Stimulated activated CD8-positive, alpha-beta memory T cell treated with anti-CD3 and anti-CD28 coated beads, Interleukin-7, amount 100 ng/mL, for 48 hours (primary cell): ENCODE data around the gene COL5A1.

Experiments
- DNase-seq, 2 donors: peaks; one replicate each; pipeline ENCODE4 v3.0.0-alpha.2; 2020; ENCODE audit warnings: low read depth in 1 of 2; ENCODE audit errors: extremely low read depth in 1 of 2

COL5A1 gene

DNA sequence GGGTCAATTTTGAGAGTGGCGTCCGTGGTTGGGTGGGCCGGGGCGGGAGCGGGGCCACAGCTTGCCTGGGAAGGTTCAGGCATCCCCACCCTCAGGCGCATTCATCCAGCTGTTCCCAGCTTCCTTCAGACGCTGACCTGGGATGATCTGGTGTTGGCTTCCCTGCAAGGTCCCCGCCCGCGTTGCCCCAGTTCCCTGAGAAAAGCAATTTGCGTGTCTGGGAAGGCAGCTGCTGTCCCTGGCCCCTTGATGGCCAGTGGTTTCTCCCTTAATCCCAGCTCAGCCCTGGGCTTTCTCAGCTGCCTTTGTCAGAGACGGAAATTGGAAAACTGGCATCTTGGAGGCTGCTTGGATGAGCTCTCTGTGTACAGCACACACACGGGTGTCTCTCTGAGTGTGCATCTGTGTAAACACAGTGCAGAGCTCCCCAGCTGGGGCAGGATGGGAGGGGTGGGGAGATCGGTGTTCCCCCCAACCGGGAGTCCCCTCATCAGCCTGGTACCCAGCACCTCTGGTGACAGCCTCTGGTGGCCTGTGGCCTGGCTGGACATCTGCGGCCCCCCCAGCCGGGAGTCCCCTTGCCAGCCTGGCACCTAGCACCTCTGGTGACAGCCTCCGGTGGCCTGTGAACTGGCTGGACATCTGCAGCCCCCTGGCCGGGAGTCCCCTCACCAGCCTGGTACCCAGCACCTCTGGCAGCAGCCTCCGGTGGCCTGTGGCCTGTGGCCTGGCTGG is 94.0 kb downstream of the COL5A1 start:
- DNase-seq: no peak

DNA sequence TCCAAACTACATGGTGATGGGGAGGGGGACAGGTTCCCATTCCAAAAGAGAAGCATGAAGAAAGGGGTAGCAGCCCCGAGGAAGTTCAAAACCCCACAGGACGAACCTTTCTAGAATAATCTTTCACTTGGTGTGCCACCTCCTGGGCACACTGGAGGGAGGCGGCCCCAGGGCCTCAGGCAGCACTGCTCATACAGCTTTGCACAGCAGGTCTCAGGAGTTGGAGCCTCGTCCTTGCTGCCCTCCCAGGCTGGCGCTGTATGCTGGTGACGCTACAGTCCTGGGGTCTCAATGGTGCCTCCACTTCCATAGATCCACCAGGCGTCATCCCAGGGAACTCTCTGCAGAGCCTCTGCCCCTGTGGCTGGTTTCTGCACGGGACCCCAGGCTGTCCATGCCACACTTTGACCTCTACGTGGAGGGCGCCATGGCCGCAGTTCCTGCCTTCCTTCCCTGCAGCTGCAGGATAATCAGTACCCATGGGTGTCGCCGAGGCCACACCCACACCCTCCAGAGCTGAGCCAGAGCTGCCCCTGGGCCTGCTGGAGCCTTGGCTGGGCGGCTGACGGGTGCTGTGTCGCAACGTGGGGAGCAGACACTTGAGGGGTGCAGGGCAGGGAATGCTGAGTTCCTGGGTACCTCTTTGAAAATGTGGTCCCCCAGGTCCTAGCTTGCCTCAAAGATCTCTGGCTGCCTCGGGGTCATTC is 95.3 kb downstream of the COL5A1 start:
- no peak for DNase-seq

DNA sequence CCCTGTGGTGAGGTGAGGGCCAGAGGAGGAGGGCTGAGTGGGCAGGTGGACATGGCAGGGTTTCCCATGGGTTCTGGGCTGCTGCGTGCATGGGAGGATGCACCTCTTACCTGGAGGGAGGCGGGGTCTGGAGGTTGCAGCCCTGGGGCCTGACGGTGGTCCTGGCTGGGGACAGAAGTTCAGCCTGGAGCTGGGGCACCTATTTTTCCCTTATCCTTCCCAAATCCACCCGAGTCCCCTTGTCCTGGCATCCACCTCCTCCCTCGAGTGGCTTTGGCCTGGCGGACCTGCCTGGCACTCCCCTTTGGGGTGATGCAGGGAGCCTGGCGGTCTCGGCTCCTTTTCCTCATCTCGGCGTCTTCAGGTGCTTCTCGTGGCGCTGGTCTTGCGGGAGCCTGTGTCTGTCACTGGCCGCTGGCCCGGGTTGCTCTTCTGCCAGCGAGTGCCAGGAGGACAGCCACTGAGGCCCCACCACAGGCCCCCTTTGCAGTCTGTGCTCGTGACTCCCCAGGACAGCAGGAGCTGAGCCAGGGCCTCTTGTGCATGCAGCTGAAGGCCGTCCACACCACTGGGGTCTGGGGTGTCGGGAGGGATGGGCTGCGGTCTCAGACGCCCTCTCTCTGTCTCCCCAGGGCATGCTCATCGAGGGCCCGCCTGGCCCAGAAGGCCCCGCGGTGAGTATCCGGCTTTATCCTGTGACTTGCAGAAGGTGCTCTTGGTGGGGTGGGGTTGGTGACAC is 96.4 kb downstream of the COL5A1 start:
- no peak for DNase-seq

DNA sequence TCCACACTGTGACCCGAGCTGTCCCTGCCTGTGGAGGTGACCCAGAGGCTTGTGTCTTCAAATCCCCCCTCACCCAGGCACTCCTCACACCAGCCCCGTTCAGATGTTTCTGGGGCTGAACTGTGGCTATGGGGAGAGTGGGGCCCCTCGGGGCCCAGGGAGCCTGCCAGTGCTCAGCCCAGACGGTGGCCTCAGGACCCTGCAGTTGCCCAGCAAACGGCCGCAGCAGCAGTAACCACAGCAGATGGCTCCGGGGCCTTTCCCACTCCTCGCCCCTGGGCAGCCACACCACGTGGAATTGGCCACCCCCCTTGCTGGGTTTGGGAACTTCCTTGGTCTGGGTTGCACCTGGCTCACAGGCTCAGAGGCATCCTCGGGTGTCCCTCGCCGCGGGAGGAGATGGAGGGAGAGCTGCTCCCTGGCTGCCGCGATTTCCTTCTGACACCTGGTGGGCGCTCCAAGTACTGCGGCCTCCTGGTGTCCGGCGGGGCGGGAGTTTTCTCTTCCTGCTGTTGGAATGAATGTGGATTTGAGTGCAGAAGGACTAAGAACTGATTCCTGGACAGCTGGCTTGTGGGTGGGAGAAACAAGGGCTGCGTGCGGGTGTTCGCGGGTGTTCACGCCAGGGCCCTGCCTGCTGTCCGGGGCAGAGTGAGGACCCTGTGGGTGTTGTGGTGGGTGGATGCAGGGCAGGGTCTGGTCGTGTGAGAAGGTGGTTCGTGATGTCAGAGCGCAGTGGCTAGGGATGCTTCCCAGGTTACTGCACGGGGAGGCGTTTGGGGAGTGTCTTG is 97.5 kb downstream of the COL5A1 start:
- peak in 1 of 2 donors; percentile 4 for DNase-seq

DNA sequence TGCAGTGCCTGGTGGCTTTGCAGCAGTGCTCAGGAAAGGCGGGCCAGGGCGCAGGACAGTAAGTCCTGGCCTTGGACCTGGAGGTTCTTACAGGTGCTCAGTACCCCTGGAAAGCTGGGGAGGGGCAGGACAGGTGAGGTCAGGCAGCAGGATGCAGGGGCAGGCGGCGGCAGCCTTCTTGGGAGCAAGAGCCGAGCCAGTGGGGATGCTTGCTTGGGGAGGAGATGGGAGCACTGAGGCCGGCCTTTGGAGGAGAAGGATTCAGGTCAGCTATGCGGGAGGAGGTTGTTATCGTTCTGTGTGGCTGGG is 98.0 kb downstream of the COL5A1 start:
- DNase-seq: no peak

DNA sequence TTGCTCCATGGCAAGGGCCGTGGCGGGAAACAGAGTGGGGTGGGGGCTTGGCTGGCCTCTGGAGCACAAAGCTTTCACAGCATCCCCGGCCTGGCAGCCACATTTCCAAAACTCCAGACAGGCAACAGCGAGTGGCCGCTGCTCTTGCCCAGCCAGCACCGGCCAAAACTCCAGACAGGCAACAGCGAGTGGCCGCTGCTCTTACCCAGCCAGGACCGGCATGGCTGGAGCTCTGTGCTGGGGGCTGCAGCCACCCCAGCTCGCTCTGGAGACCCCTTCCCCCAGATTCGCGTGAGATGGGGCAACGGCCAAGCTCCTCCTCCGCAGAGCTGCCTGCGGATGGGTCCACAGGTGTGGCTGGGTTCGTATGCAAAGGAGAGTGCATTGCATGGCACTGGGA is 98.5 kb downstream of the COL5A1 start:
- DNase-seq: no peak

DNA sequence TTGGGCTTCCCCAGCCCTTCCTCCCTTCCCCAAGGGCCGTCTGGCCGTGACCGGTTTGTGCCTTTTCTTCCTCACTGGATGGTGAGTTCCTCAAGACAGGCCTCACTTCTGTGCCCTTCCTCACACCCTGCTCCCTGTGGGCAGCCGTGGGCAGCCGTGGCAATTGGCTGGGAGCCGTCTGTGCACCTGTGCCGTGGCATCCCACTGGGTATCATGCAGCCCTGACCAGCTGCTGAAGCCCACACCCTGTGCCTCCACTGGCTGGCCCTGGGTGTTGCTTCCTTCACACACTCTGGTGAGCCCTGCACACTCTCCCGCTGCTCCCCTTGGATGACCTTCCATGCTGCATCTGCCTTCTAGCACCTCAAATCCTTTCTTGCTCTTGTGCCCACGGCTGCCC is 100.2 kb downstream of the COL5A1 start:
- DNase-seq: no peak

DNA sequence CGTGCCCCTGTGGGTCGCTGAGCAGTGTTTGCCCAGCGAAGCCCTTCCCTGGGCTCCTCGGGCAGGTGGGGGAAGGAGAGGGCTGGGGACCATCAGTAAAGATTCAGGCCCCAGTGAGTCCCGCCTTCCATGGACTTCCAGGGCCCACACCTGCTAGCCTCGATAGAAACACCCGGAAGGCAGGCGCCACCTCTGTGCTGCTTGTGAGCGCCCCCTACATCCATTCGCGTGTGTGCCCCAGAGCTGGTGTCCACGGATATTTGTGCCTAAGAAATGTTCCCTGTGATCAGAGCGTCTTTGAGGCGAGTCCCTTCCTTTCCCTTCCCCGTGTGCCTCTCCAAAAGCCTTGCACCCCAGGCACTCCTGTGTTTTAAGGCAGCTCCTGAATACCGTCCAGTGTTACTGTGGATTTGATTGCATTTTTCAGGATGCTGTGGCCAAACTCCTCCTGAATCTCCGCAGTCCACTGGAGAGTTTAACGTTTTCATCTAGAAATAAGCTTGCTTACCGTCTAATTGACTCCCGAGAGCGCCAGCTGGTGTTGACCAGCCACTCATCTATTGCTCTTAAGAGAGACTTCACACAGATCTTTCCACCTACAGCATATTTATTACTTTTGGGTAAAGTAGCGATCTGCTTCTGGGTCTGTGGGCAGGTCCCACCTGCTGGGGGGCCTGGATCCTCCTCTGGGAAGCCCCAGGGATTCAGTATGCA is 101.4 kb downstream of the COL5A1 start:
- no peak for DNase-seq

DNA sequence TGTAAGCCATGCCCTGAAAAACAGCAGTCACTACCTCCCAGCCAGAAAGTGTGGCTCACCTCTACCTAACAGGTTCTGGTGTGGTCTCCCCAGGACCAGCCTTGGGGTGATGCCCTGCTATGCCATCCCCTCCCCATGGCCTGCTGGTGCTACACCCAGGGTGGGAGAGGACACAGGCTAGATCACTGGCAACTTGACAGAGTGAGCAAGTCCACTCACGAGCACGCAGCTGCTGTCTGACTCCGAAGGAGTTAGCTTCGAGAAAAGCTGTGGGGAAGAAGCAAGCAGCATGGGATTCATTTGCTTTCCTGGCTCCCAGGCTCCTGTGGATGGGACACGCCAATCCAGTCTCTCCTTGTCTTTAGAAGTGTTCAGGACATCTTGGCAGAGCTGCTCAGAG is 102.2 kb downstream of the COL5A1 start:
- DNase-seq: no peak

DNA sequence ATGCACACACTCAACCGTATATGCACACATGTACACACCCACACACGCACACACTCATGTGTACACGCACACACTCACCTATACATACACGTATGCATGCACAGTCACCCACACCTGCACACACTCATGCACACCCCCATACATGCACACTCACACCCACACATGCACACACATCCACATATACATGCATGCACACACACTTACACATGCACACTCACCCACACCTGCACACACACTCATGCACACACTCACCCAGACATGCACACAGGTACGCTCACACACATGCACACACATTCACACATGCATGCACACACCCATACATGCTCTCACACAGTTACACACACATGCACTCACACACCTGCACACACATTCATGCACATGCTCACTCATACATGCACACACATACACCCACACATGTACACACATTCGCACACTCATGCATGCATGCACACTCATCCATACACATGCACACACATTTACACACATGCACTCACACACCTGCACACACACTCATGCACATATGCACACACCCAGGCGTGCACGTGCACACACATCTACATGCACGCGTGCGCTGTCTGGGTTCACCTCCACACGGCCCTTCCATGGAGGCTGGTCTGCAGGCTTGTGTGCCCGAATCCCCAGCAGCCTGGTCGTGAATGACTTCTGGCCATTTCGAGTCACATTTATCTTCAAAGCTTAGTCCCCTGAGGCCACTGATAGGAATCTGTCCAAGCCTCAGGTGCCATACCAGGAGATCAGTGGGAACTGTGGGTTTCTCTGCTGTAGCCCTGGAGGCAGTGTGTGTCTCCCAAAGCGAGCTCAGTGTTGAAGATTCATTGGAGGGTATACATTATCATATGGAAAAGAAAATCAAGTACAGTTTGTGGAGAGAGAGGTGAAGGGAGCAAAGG is 103.0 kb downstream of the COL5A1 start:
- no peak for DNase-seq

DNA sequence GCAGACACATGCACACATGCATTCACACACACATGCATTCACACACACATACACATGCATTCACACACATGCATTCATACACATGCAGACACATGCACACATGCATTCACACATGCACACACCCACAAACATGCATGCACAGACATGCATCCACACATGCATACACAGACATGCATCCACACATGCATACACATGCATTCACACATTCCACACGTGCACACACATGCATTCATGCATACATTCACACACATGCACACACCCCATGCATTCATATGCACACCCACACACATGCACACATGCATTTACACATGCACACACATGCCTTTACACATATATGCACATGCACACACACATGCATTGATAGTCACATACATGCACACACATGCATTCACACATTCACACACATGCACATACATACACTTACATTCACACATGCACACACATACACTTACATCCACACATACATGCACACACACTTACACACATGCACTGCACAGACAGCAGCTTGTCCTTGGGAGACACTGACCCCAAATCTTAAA is 106.4 kb downstream of the COL5A1 start:
- DNase-seq: no peak

DNA sequence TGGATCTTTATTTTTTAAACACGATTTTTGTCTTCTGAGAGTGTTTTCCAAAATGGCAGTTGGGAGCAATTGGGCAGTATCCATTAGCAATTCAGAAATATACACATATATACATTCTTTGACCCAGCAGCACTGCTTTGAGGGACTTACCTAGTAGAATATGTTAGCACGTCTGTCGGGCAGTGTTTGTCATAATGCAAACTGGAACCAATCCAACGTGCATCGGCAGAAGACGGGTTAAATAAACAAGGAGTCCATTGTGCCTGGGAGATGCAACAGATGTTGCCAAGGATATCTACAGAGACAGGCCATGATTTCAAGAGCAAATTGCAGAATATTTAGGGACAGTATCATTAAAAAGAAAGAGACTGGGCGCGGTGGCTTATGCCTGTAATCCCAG is 107.0 kb downstream of the COL5A1 start:
- DNase-seq: no peak

DNA sequence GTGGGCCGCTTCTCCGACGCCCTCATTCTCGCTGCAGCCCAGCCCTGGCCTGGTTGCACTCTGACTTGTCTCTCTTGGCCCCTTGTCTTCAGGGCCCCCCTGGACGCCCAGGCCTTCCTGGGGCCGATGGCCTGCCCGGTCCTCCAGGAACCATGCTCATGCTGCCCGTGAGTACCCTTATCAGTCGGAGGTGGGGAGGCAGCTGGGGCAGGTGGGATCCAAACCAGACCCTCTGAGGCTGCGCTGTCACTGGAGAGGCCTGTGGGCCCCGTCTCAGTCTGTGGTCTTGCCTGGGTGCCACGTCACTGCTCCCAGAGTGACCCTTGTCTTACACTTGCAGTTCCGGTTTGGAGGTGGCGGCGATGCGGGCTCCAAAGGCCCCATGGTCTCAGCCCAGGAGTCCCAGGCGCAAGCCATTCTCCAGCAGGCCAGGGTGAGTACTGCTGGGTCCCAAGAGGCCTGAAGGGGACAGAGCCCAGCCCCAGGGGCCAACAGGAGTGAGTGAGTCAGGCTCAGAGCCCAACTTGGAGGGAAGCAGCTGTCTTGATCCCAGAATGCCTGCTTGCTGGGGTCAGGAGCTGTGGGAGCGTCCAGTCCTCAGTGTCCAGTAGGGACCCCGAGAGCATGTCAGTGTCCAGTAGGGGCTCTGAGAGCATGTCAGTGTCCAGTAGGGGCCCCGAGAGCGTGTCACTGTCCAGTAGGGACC is 109.0 kb downstream of the COL5A1 start:
- no peak for DNase-seq

DNA sequence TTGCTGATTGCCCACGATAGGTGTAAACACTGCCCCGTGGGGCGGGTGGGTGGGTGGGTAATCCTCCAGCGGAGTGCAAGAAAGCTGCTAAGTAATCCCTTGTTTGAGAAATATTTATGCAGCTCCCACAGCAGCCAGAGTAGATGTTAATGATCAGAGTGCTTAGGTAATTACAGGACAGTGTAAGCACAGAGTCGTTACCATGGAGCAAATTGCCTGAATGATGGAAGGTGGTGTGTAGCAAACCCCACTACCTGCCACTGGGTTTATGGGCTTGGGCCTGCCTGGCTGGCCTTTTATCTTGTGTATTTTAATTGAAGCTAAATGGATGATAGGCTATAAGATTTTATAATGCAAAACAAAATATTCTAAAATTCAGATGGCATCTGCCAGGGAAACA is 110.0 kb downstream of the COL5A1 start:
- DNase-seq: no peak

DNA sequence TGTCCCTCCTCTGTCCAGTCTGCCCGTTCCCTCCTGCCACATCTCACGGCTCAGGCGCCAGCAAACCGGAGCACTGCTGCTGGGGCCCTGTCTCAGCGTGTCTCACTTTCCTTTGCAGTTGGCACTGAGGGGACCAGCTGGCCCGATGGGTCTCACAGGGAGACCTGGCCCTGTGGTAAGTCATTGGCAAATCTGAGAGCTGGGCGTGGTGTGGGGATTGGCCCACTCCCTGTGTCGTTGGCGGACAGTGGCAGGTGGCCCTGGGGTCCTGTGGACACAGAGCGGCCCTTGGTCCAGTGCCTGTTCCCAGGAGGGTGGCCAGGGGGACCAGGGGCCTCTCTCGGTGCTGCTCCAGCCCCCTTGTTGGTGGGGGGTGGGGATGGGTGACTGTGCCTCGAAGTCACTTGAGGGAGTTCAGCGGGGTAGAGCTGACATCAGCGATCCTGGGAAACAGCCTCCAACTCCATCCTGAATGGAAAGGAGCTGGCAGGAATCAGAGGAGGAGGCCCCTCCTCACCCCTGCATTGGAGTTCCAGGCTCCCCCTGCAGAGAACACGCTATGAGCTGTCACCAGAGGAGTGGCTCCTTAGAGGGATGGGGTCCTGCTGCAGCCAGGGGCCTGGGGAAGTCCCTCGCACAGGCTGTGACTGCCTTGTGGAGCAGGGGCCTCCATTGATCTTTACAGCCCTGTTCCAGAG is 111.0 kb downstream of the COL5A1 start:
- no peak for DNase-seq

DNA sequence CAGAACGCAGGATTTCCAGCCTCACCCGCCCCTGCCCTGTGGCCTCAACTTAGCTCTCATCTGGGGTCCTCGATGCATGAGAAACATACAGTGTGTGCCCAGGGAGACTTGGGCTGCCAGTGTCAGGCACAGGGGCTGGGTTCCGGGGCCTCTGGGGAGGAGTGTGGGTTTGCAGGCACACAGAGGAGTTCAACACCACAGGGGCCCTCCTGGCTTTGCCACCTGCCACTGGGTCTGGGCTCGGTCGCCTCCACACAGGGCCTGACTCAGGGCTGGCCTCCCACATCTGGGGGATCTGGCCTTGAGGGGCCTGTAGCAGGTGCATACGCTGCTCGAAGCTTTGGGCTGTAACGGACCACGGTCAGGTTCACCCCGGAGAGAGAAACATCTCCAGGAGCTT is 111.6 kb downstream of the COL5A1 start:
- DNase-seq: no peak

DNA sequence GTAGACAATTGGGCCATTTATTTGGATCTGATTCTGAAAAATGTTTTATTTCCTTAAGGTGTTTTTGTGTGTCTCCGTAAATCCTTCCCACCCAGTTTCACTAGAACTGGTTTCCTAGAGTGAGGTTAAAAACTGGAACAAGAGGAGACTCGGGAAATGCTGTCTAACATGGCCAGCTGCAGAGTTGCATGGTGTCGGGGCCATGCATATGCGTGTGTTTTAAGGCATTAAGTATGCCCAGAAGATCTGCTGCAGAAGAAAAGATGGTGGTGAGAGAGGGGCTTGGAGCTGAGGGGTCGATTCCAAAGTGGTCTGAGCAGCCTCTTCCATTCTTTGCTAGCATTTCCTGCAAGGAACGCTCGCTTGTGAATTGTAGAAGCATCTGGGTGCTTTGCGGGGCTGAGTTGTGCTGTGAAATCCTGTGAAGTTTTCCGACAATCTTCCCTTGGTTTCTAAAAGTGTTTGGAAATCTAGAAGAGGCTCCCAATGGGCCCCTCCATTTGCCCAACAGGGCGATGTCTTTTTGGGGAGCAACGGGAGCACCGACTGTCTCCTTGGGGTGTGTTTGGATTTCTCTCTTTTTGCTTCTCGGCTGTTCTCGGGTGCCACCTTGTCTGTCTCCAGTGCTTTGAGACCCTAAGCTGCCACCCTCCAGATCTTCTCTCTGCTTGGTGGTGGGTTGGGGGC is 113.8 kb downstream of the COL5A1 start:
- DNase-seq: no peak

DNA sequence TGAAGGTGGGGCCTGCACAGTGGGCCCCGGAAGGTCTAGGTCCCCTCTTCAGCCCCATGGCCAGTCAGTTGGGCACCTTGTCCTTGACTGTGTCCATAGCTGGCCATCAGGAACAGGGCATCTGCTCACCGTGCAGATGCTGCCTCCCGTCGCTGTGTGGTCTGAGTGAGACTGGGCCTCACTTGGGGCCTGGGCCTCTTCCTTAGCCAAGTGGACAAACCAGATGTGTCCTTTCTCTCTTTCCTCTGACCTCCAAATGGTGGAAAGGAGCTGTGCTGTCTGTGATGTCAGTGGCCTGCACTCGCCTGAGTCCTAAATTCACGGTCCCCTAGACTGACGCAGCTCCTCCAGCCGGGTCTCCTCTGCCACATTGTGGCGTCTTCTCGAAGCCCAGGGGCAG is 114.5 kb downstream of the COL5A1 start:
- no peak for DNase-seq
